Right ventricle myocardium inferior (tissue), 1 donor: ENCODE results near the gene CRACDL. TPM values are rescaled to one million over a fixed set of nuclear protein-coding genes. Genes with fewer than 3 reads are reported as not detected.
"Not testable (repeated sequence)": the region's sequence is repeated elsewhere in the genome, so short reads cannot be mapped to it uniquely, and the experiment has no call there.

Experiments used
- ATAC-seq: fragments of 200-7000 bp; cut with Tn5 transposase; one replicate; pipeline ENCODE4 v1.9.1; 2020; ENCODE audit warnings: mild to moderate bottlenecking, moderate library complexity
- DNase-seq: peaks from one replicate; pipeline ENCODE4 v3.0.0; 2021; ENCODE audit errors: missing footprints
- intact Hi-C: fragments of 100-400 bp; cut with DNase I; formaldehyde crosslinking; loops from one replicate; pipeline ENCODE4 v1.11.0; 2022
- total RNA-seq: library from RNA; stranded (reverse); fragmentation: NEBNext Ultra II Directional; extraction: Animal tissue kit (Norgen Biotek cat#: 25700); gene quantifications from one replicate; pipeline ENCODE4 v1.2.1, GENCODE V29; 2021
- donor health status: DM: no; HTN: yes; CAD: no; lungs with severe emphysema.

Gene CRACDL
- total RNA-seq, 1 donor from 2014 or later: 3.9 TPM

DNA sequence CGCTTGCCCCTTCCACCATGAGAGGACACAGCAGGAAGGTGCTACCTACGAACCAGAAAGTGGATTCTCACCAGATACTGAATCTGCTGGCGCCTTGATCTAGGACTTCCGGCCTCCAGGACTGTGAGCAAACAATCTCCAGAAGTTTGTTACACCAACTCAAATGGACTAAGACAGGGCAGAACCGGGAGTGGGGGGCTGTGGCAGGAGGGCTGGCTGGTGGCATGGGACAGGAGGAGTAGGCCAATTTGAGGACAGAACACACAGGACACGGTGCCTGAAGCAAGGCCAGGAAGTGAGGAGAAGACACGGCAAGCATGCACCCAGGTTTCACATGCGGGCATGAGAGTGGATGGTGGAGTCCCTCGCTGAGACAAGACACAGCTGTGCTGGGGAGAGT, 40.1 kb downstream of the CRACDL start:
- intact Hi-C loops: no loop called here
- no peak for ATAC-seq
- DNase-seq: no peak

DNA sequence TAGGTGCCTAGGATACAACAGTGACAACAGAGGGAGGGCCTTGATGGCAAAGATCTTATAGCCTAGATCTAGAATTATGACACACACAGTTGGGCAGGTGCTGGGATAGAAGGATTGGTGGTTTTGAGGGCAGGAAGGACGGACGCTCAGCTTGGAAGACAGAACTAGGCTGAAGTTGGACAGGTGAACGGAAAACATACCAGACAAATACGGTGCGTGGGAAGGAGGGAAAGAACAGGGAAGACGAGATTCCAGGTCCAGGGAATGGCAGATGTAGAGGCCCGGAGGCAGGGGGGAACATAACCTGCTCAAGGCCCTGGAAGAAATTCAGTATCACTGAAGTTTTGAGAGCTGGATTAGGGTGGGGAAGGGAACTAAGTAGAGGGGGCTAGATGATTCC, 40.8 kb downstream of the CRACDL start:
- intact Hi-C loops: no loop called here
- ATAC-seq (no peak), DNase-seq (no peak)

GRCh38 chr2:98894331-98895000, 41.6 kb downstream of the CRACDL start:
- no peak for ATAC-seq
- intact Hi-C loops: no loop called here
- DNase-seq: no peak

GRCh38 chr2:98893911-98894321, 42.1 kb downstream of the CRACDL start:
- ATAC-seq (no peak), DNase-seq (no peak)
- intact Hi-C loops: no loop called here

GRCh38 chr2:98892871-98893270, 43.2 kb downstream of the CRACDL start:
- ATAC-seq: no peak
- no peak for DNase-seq
- intact Hi-C loops: no loop called here

DNA sequence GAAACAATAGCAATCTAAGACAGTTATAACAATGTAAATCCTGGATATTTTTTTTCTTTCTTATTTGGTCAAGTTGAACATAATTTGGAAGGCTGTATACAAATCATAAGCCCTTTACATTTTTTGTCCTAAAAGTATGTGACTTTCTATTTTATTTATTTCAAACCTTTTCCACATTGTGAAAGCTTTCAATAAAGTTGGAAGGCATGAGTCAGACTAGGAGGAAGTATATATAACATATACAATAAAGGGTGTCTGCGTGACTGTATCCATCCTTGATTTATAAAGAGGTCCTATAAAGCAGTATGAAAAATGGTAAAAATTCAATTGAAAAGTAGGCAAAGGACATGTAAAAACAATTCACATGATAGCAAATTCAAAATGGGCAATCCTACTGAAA, 44.4 kb downstream of the CRACDL start:
- ATAC-seq (no peak), DNase-seq (no peak)
- intact Hi-C loops: no loop called here

- intact Hi-C loops: no loop called here
- DNase-seq (no peak), ATAC-seq (no peak)
These were observed 49.9 kb downstream of the CRACDL start for GRCh38 chr2:98886066-98886554.

DNA sequence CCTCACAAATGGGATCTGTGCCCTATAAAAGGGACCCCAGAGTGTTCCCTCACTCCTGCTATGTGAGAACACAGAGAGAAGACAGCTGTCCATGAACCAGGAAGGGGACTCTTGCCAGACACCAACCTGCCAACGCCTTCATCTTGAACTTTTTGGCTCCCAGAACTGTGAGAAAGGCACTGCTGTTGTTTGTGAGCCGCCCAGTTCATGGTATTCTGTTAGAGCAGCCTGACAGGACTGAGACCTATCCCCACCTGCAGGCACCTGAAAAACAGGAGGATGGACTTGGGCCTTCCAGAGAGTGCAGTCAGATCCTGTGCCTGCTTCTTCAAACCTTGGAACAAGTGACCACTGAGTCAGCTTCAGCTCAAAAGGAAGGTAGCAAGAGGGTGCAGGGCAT, 51.4 kb downstream of the CRACDL start:
- no peak for ATAC-seq
- intact Hi-C loops: no loop called here
- no peak for DNase-seq

GRCh38 chr2:98883780-98884211, 52.2 kb downstream of the CRACDL start:
- DNase-seq (no peak), ATAC-seq (no peak)
- intact Hi-C loops: no loop called here

DNA sequence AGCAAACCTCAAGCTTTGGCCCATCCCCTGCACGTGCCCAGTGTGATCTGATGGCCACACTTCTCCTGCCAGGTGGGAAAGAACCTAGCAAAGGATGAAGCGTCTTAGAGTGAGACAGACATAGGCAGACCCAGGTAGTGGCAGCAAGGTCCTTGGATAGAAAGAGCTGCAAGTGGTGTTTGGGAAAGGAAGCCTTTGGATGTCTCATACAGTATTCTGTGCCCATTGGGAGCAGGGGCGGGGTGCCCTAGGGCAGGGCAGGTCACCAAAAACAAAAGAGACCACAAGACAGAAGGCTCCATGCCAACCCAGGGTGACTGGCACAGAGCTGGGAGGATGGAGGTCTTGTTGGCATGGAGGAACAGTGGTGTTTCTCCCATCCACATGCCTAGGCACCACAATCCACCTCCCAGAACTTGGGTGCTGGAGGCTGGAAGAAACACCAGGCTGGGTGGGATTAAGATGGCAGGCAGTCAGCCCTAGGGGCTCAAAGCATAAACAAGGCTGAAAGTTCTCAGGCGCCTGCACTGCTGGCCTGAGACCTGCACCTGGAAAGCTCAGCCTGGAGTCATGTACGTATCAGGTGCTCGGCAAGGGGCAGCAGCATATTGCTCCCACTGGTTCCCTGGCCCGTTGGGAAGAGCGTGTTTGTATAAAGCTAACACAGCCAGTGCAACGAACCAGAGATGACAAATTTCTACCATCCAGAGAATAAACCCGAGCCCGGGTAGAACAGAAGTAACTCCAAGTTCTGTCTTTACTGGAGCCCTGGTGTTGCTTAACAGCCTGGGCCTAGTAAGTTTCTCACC, 52.9 kb downstream of the CRACDL start:
- ATAC-seq: no peak
- intact Hi-C loops: no loop called here
- no peak for DNase-seq

GRCh38 chr2:98882368-98882767, 53.7 kb downstream of the CRACDL start:
- DNase-seq: no peak
- intact Hi-C loops: no loop called here
- ATAC-seq: no peak

DNA sequence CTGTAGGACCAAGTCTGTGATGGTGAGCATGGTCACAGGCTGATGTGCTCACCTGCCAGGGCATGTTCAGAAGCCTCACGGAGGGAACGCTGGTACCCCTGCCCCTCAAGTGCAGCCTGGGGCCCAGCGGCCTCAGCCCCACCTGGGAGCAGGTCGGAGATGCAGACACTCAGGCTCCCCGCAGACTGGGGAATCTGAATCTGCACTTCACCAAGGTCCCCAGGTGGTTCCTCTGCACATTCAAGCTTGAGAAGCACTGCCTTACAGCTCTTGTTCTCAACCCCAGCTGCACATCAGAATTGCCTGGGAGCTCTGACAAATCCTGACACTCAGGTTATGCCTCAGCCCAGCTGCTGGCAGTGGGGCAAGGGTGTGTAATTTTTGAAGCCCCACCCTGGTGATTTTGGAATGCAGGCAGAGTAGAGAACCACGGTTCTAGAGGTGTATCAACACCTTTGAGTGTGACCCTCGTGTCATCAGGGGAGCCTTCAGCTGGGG, 54.8 kb downstream of the CRACDL start:
- intact Hi-C loops: no loop called here
- DNase-seq (no peak), ATAC-seq (no peak)

DNA sequence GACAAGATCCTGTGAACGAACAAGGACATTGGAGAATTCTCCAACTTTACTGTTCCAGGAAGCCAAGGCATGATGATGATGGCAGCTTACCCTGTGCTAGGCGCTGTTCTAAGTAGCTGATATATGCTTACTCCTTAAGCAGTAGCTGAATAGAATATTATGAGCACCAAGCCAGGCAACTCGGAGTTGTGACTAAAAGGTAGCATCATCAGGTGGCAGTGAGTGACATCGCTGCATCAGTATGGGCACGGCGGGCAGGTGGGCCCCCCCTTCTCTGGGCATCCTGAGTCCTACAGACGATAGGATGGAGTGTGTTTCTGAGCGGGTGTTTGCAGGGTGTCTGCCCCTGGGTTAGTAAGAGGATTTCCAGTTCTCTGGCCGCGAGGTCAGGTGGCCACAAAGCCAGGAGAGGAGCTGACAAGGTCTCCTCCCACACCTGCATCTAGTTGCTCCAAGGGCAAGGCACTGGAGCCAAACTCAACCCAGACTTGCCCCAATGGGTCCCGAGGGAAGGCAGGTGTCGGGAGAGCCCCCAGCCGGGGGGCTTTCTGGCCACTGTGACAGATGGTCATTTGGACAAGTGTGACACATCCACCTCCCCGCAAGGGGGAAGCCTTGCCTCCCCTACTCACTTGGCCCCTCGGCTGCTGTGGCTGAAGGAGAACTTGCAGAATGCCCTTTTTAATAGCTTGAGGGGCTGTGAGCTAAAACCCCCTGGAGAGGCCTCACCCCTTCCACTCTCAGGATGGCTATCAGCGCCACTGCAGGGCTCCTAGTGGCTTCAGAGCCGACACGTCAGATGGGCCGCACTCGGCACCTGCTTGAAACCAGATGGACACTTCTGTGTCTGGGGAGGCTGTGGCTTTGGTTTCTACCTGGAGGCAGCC, 55.5 kb downstream of the CRACDL start:
- ATAC-seq: no peak
- intact Hi-C loops: no loop called here

GRCh38 chr2:98877658-98878057, 58.4 kb downstream of the CRACDL start:
- intact Hi-C loops, ATAC-seq, DNase-seq: not testable (repeated sequence)

More for the DNA sequence above, 55.5 kb downstream of the CRACDL start:
- no peak for DNase-seq

- intact Hi-C loops: no loop called here
- ATAC-seq: no peak
- no peak for DNase-seq
These were observed 59.3 kb downstream of the CRACDL start for GRCh38 chr2:98876741-98877140.

- ATAC-seq: no peak
- intact Hi-C loops: no loop called here
- no peak for DNase-seq
These were observed 60.3 kb downstream of the CRACDL start for GRCh38 chr2:98875746-98876145.

DNA sequence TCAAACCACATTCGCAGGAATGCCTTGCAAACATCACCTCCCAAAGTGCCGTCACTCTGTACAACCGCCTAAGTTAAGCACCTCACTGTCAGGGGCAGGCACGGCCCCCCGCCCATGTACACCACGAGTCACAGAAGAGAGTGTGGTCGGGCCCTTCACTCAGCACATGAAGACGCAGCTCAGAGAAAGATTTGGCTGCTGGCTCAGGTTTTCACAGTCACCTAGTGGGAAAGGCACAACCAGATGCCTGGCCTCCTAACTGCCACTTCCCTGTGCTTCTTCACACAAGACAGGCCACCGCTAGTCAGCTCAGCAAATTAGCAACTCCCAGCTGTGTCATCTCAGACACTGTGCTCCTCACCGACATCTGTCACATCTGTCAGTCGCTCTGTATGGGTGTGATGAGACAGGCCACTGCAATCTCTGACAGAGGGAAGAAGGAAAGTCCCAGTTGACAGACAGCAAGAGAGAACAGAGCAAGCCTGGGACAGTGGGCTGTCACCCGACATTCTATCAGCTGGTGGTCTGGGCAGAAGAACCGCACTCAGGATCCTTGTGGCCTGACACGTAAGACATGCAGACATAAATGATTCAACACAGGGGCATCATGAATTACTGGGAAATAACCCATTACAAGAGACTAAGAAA, 60.8 kb downstream of the CRACDL start:
- DNase-seq (no peak), ATAC-seq (peak; percentile 13)
- intact Hi-C loops: no loop called here

GRCh38 chr2:98874186-98874689, 61.8 kb downstream of the CRACDL start:
- intact Hi-C loops: no loop called here
- DNase-seq (no peak), ATAC-seq (no peak)
